ACC112 (cell line): ENCODE results near the gene COL26A1.
A peak's percentile ranks its signal among the peaks of the same experiment; 100 is the strongest.

Source experiments
- H2AFZ ChIP-seq: fragments of 200-600 bp; sonication (generic); one replicate; pipeline ENCODE4 v1.6.0; 2017; ENCODE audit warnings: antibody characterized with exemption, low read length; ENCODE audit not compliant: unreplicated experiment
- H3K27ac ChIP-seq: fragments of 200-600 bp; sonication (generic); 2 replicates; pipeline ENCODE4 v1.5.1; 2014; ENCODE audit warnings: low read depth, mild to moderate bottlenecking, antibody characterized with exemption, low read length, moderate library complexity
- H3K27me3 ChIP-seq: fragments of 200-600 bp; sonication (generic); 2 replicates; pipeline ENCODE4 v1.6.1; 2014; ENCODE audit warnings: mild to moderate bottlenecking, antibody characterized with exemption, low read length, moderate library complexity, mixed read lengths; ENCODE audit not compliant: insufficient read depth
- H3K36me3 ChIP-seq: fragments of 200-600 bp; sonication (generic); 2 replicates; pipeline ENCODE4 v1.6.1; 2016; ENCODE audit warnings: mild to moderate bottlenecking, antibody characterized with exemption, low read length, moderate library complexity, mixed read lengths; ENCODE audit not compliant: insufficient read depth
- H3K4me1 ChIP-seq: fragments of 200-600 bp; sonication (generic); one replicate; pipeline ENCODE4 v1.6.1; 2016; ENCODE audit warnings: low read length, mixed read lengths; ENCODE audit not compliant: insufficient read depth, unreplicated experiment, control insufficient read depth
- H3K4me3 ChIP-seq: fragments of 200-600 bp; sonication (generic); 2 replicates; pipeline ENCODE4 v1.5.1; 2014; ENCODE audit warnings: mild to moderate bottlenecking, low read depth, low read length
- H3K79me2 ChIP-seq: fragments of 200-600 bp; sonication (generic); one replicate; pipeline ENCODE4 v1.6.0; 2016; ENCODE audit warnings: low read length; ENCODE audit not compliant: control insufficient read depth, unreplicated experiment, insufficient read depth

Gene COL26A1

GRCh38 chr7:101362334-101363195 is at the start of gene COL26A1:
Gene COL26A1, plus strand, starts transcription at chr7:101362875. Its CDS starts 158 bp downstream, at chr7:101363033.
- no peaks in the 10 kb centered on the region for H3K4me1 ChIP-seq
- H2AFZ ChIP-seq: no peak within 1 kb of the TSS
- H3K36me3 ChIP-seq: no peaks in the 10 kb centered on the region
- no peak within 1 kb of the TSS for H3K27ac ChIP-seq
- peaks cover 40% of the 10 kb centered on the region for H3K27me3 ChIP-seq
- no peaks in the 10 kb centered on the region for H3K79me2 ChIP-seq
- peak within 1 kb of the TSS; percentile 68 for H3K4me3 ChIP-seq

GRCh38 chr7:101315336-101315735 is 47.3 kb upstream of the COL26A1 start:
- Histone ChIP-seq H3K4me1 (no peaks in the 10 kb centered on the region), H3K79me2 (no peaks in the 10 kb centered on the region), H2AFZ (no peak overlapping the region), H3K27ac (no peak overlapping the region), H3K36me3 (no peaks in the 10 kb centered on the region; the same call in 1 of the 2 replicates), H3K4me3 (no peak overlapping the region), H3K27me3 (no peaks in the 10 kb centered on the region)

GRCh38 chr7:101319401-101319800 is 43.3 kb upstream of the COL26A1 start:
- Histone ChIP-seq H3K4me1 (no peaks in the 10 kb centered on the region), H3K27me3 (no peaks in the 10 kb centered on the region), H3K4me3 (no peak overlapping the region), H3K79me2 (peaks cover 6% of the 10 kb centered on the region), H3K36me3 (no peaks in the 10 kb centered on the region), H2AFZ (no peak overlapping the region), H3K27ac (no peak overlapping the region)

GRCh38 chr7:101321491-101322401 is 40.9 kb upstream of the COL26A1 start, which contains the start of gene IFT22:
Gene IFT22, minus strand, starts transcription at chr7:101321812. Its CDS starts 103 bp downstream, at chr7:101321709.
- Histone ChIP-seq H3K27me3 (no peaks in the 10 kb centered on the region), H3K79me2 (peaks cover 6% of the 10 kb centered on the region), H3K36me3 (no peaks in the 10 kb centered on the region), H3K4me3 (peak within 1 kb of the TSS; percentile 95), H2AFZ (peak within 1 kb of the TSS; percentile 96), H3K27ac (peak within 1 kb of the TSS; percentile 21; the same call in 1 of the 2 replicates), H3K4me1 (no peaks in the 10 kb centered on the region)

- Histone ChIP-seq H3K36me3 (no peaks in the 10 kb centered on the region), H3K4me1 (no peaks in the 10 kb centered on the region), H2AFZ (no peak overlapping the region), H3K27ac (no peak overlapping the region), H3K27me3 (no peaks in the 10 kb centered on the region), H3K79me2 (no peaks in the 10 kb centered on the region), H3K4me3 (no peak overlapping the region)
Measured at GRCh38 chr7:101328159-101328558, 34.5 kb upstream of the COL26A1 start.

- Histone ChIP-seq H3K79me2 (no peaks in the 10 kb centered on the region), H3K4me3 (no peak overlapping the region), H3K4me1 (no peaks in the 10 kb centered on the region), H3K27me3 (no peaks in the 10 kb centered on the region), H3K36me3 (no peaks in the 10 kb centered on the region), H2AFZ (peak overlapping the region; percentile 47), H3K27ac (no peak overlapping the region)
Measured at GRCh38 chr7:101330011-101330484, 32.6 kb upstream of the COL26A1 start.

GRCh38 chr7:101332026-101332425 is 30.6 kb upstream of the COL26A1 start:
- Histone ChIP-seq H3K36me3 (no peaks in the 10 kb centered on the region), H3K4me3 (no peak overlapping the region), H3K4me1 (no peaks in the 10 kb centered on the region), H2AFZ (no peak overlapping the region), H3K27ac (no peak overlapping the region), H3K79me2 (no peaks in the 10 kb centered on the region), H3K27me3 (no peaks in the 10 kb centered on the region)

GRCh38 chr7:101333912-101334311 is 28.8 kb upstream of the COL26A1 start:
- H3K4me3 ChIP-seq: no peak overlapping the region
- no peaks in the 10 kb centered on the region for H3K27me3 ChIP-seq
- no peaks in the 10 kb centered on the region for H3K79me2 ChIP-seq
- H3K27ac ChIP-seq: no peak overlapping the region
- no peak overlapping the region for H2AFZ ChIP-seq
- H3K4me1 ChIP-seq: no peaks in the 10 kb centered on the region
- no peaks in the 10 kb centered on the region for H3K36me3 ChIP-seq

GRCh38 chr7:101340379-101340778 is 22.3 kb upstream of the COL26A1 start:
- H2AFZ ChIP-seq: no peak overlapping the region
- no peaks in the 10 kb centered on the region for H3K36me3 ChIP-seq
- no peaks in the 10 kb centered on the region for H3K4me1 ChIP-seq
- H3K27me3 ChIP-seq: peaks cover 4% of the 10 kb centered on the region; the same call in 1 of the 2 replicates
- H3K27ac ChIP-seq: no peak overlapping the region
- H3K79me2 ChIP-seq: no peaks in the 10 kb centered on the region
- no peak overlapping the region for H3K4me3 ChIP-seq

GRCh38 chr7:101342892-101343291 is 19.8 kb upstream of the COL26A1 start:
- H3K36me3 ChIP-seq: no peaks in the 10 kb centered on the region
- H2AFZ ChIP-seq: no peak overlapping the region
- no peak overlapping the region for H3K27ac ChIP-seq
- H3K79me2 ChIP-seq: no peaks in the 10 kb centered on the region
- H3K27me3 ChIP-seq: peaks cover 4% of the 10 kb centered on the region; the same call in 1 of the 2 replicates
- no peaks in the 10 kb centered on the region for H3K4me1 ChIP-seq
- no peak overlapping the region for H3K4me3 ChIP-seq
